Measurements from ENCODE around the gene CYB5B.

The CYB5B gene

GRCh38 chr16:69497876-69498596 lies 73.6 kb downstream of the CYB5B start:
- no peak for FAIRE-seq
- no peak for DNase-seq (ENCODE audit: insufficient read length, low spot score)

GRCh38 chr16:69498926-69499325 lies 74.5 kb downstream of the CYB5B start:
- no peak for DNase-seq (ENCODE audit: insufficient read length, low spot score)
- no peak for FAIRE-seq
- TF ChIP-seq CTCF (IDR thresholded peaks at IDR 0.05; ENCODE audit: insufficient read depth, missing control alignments): no peak

More at GRCh38 chr16:69497876-69498596, 73.6 kb downstream of the CYB5B start:
- TF ChIP-seq CTCF (IDR thresholded peaks at IDR 0.05; ENCODE audit: insufficient read depth, missing control alignments): no peak

GRCh38 chr16:69499541-69500230 lies 75.3 kb downstream of the CYB5B start:
- no peak for DNase-seq (ENCODE audit: insufficient read length, low spot score)
- FAIRE-seq: no peak
- TF ChIP-seq CTCF (IDR thresholded peaks at IDR 0.05; ENCODE audit: insufficient read depth, missing control alignments): no peak

GRCh38 chr16:69500496-69500895 lies 76.1 kb downstream of the CYB5B start:
- TF ChIP-seq CTCF (IDR thresholded peaks at IDR 0.05; ENCODE audit: insufficient read depth, missing control alignments): no peak
- no peak for DNase-seq (ENCODE audit: insufficient read length, low spot score)
- no peak for FAIRE-seq

GRCh38 chr16:69501956-69502745 lies 77.7 kb downstream of the CYB5B start:
- DNase-seq (ENCODE audit: insufficient read length, low spot score): no peak
- no peak for FAIRE-seq
- TF ChIP-seq CTCF (IDR thresholded peaks at IDR 0.05; ENCODE audit: insufficient read depth, missing control alignments): no peak

GRCh38 chr16:69503244-69503643 lies 78.8 kb downstream of the CYB5B start:
- TF ChIP-seq CTCF (IDR thresholded peaks at IDR 0.05; ENCODE audit: insufficient read depth, missing control alignments): no peak
- no peak for DNase-seq (ENCODE audit: insufficient read length, low spot score)
- FAIRE-seq: no peak
